ENCODE data around the gene LRRC74B.

Gene LRRC74B, protein sequence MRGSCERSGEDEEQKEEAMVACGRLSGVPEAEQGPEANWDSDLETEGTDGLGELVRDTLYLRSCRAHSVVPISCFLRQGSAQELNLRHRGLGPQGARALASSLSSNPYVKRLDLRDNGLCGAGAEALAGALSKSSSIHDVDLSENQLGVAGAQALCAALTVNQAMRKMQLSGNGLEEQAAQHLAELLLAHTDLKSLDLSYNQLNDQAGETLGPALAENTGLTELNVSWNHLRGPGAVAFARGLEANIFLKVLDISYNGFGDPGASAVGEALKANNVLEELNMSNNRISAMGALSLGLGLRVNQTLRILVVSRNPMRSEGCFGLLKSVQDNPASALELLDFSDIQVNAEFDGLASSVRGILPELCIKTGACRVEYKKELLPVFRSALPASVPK

DNA sequence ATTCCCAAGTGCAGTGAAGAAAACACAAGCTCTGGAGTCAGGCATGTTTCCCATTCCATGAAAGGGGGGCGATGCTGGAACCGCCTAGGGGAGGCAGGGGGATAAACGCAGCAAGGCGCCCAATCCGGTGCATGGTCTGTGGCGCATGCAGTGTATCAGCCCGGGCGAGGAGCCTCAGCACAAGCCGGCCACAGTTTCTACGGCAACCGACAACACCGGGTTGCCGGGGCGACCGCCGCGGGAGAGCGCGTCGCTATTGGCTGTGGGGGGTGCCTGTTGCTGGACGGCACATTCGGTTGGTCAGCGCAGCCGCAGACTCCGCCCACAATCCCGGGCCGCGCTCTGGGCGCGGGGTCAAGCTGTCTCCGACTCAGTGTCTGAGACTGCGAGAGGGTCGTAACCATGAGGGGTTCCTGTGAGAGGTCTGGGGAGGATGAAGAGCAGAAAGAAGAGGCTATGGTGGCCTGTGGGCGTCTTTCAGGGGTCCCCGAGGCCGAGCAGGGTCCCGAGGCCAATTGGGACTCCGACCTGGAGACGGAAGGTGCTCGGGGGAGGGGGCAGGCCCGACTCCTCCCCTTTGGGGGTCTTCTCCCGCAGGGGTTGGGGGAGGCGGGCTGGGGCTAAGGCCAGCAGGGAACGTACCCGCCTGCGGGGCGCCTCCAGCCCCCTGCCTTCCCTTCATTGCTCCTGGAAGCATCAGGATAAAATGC is at the start of gene LRRC74B:
LRRC74B (plus strand) TSS at position 362 of the 710 bp plus-strand sequence; CDS start at position 403, 41 bp downstream.
- TF ChIP-seq, protein P1, sequence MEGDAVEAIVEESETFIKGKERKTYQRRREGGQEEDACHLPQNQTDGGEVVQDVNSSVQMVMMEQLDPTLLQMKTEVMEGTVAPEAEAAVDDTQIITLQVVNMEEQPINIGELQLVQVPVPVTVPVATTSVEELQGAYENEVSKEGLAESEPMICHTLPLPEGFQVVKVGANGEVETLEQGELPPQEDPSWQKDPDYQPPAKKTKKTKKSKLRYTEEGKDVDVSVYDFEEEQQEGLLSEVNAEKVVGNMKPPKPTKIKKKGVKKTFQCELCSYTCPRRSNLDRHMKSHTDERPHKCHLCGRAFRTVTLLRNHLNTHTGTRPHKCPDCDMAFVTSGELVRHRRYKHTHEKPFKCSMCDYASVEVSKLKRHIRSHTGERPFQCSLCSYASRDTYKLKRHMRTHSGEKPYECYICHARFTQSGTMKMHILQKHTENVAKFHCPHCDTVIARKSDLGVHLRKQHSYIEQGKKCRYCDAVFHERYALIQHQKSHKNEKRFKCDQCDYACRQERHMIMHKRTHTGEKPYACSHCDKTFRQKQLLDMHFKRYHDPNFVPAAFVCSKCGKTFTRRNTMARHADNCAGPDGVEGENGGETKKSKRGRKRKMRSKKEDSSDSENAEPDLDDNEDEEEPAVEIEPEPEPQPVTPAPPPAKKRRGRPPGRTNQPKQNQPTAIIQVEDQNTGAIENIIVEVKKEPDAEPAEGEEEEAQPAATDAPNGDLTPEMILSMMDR (IDR thresholded peaks at IDR 0.05): no peak

DNA sequence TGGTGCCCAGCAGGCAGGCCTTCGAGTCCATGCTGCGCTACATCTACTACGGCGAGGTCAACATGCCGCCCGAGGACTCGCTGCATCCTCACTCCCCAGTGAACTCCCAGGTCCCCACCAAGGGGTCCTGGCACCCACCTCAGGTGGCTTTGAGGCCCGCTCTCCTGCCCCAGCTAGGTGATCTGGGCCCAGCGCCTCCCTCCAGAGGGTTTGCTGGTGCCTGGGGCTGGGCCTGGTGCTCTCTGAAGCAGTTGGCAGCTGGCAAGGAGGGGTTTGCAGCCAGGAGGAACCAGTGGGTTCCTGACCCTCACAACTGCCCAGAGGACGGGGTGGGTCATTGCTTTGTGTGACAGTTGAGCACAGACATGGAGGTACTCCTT is 49.7 kb upstream of the LRRC74B start:
- TF ChIP-seq, protein P1 (IDR thresholded peaks at IDR 0.05): no peak

DNA sequence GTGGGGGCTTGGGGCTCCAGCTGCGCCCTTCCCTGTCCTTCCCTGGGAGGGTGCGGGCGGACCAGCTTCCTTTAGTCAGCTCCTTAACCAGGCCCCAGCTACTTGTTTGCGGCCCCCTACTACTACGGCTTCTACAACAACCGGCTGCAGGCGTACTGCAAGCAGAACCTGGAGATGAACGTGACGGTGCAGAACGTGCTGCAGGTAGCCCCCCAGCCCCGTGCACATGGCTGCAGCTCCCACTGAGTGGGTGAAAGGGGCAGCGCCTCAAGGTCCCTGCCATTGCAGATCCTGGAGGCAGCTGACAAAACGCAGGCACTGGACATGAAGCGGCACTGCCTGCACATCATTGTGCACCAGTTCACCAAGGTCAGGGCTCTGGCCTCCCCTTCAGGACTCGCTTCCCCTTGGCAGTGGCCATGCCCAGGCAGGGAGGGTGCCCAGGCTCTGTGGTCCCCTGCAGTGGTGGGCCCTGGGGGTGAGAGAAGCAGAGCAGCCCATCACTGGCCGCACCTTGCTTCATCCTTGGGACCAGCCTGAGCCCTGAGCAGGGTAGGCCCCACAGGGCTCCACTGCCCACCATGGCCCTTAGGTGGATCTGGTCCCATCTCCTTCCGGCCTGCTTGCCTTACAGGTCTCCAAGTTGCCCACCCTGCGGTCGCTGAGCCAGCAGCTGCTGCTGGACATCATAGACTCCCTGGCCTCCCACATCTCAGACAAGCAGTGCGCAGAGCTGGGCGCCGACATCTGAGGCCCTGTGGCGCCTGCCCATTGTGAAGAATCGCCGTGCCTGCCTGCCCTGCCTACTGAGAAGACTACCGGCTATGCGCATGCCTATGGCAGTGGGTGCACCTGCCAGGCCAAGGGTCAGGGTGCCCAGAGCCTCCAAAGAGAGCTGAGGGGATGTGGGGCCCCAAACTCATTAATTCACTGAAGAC is 48.9 kb upstream of the LRRC74B start:
- TF ChIP-seq, protein P1 (IDR thresholded peaks at IDR 0.05): no peak

DNA sequence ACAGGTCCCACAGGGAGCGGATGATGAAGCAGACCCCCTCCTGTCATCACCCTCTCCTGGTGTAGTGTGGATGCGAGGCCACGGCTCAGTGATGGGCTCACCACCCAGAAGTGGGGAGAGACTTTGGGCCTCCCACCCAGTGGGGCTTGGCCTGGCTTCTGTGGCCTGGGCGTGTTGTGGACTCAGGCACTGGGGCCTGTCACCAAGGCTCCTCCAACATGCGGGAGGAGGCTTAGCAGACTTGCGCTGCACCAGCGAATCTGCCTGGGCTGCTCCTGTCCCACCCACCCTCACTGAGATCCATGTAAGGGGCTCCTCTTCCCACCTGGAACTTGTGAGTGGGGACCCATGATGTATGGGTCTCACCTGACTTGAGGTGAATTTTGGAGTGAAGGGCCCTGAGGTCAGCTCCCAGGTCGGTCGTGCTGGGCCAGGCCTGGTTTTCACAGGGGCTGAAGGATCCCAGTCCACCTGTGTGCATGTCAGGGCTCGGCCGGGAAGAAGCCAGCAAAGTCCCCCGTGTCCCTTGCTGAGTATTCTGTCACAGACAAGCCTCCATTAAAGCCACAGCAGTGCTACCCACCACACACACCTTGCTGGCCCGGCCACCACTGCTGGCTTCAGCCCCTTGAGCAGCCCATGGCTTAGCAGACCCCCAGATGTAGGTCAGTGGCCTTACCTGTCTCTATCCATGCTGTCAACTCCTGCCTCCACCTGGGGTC is 48.0 kb upstream of the LRRC74B start:
- TF ChIP-seq, protein P1 (IDR thresholded peaks at IDR 0.05): no peak

DNA sequence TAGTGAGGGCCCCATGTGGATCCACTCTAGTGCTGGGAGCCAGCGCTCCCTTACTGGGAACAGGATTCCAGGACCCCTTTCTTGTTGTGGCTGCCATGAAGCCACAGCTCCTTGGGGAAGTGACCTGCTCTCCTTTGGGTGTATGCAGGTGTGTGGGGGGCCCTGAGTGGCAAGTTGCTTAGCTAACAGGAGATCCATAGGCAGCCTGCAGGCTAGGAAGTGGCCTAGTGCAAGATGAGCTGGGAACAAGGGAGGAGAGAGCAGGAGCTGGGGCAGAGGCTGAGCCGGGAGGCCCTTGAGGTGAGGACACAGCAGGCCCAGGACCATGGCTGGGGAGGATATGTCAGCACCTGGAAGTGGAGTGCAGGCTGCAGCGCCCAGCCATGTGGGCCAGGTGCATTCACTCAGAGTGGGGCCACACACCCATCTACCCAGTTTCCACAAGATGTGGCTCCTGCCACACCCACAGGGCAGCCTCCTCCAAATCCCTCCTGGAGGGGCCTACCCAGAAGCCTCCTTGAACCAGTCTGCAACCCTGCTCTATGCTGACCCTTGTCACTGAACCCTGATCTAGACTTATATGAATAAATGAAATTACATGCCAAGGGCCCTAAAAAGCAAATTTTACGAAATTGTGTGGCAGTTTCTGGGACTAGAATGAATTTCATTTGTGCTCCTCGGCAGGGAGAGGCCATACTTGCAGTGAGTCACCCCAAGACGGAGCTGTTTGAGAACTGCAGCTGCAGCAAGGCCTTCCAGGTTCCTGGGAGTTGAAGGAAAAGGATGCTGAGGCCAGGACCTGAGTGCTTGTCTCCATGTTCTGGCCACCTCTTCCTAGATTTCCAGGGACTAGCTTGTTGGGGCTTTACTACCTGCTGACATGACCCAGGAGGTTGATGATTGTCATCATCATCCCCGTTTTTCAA is 47.1 kb upstream of the LRRC74B start:
- TF ChIP-seq, protein P1 (IDR thresholded peaks at IDR 0.05): no peak

DNA sequence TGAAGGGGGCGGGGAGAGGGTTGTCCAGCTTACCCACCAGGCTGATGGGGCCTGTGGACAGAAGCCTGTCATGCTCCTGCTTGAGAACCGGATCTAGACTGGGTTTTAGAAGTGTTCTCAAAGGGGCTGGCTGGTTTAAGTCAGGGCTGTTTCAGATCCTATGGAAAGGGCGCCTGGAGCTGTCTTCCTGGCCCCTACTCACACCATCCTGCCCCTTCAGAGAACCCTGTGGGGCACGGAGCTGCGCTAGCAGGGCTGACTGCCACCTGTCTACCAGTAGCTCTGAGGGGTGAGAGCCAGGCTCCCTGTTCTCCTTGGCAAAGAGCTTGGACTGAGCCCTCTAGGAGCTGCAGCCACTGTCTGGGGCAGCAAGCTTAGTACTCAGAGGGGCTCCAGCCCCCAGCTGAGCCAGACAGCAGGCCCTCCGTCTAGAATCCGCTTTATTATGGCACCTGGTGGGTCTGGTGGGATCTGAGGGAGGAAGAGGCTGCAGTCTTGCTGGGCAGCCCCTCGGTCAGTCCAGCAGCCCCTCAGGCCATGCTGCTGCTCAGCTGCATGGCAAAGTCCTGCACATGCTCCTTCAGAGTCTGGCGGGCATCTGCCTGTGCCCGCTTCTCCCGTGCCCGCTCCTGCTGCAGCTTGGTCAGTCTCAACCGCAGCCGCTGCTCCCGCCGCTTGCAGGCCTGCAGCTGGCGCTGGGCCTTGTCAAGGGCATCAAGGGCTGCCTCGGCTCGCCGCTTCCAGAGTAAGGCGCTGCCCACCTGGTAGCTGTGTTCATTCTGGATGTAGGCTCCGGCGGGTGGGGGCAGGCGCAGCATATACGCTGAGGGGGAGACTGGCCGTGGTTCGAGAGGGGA is 46.2 kb upstream of the LRRC74B start:
- TF ChIP-seq, protein P1 (IDR thresholded peaks at IDR 0.05): no peak
